GM21360 (cell line): ENCODE data around the gene CNTN5.

ENCODE experiments used
- ATAC-seq: cut with Tn5 transposase; IDR thresholded peaks from one replicate; pipeline ENCODE4 v1.9.1; 2021; ENCODE audit warnings: mild to moderate bottlenecking, moderate library complexity; ENCODE audit not compliant: unreplicated experiment

The CNTN5 gene

GRCh38 chr11:99887481-99887880, 866.7 kb downstream of the CNTN5 start:
- ATAC-seq: no peak

- ATAC-seq: no peak
These were observed 873.1 kb downstream of the CNTN5 start for GRCh38 chr11:99893811-99894210.

- ATAC-seq: no peak
These were observed 880.4 kb downstream of the CNTN5 start for GRCh38 chr11:99901175-99901574.

- no peak for ATAC-seq
These were observed 890.4 kb downstream of the CNTN5 start for GRCh38 chr11:99911116-99911515.

- no peak for ATAC-seq
These were observed 895.3 kb downstream of the CNTN5 start for GRCh38 chr11:99916078-99916477.

- ATAC-seq: no peak
These were observed 898.0 kb downstream of the CNTN5 start for GRCh38 chr11:99918761-99919160.

GRCh38 chr11:99920956-99921355, 900.2 kb downstream of the CNTN5 start:
- ATAC-seq: no peak

GRCh38 chr11:99925968-99926367, 905.2 kb downstream of the CNTN5 start:
- ATAC-seq: no peak

- ATAC-seq: no peak
These were observed 911.9 kb downstream of the CNTN5 start for GRCh38 chr11:99932684-99933083.

GRCh38 chr11:99934008-99934407, 913.3 kb downstream of the CNTN5 start:
- ATAC-seq: no peak

GRCh38 chr11:99937330-99937729, 916.6 kb downstream of the CNTN5 start:
- ATAC-seq: no peak

- ATAC-seq: no peak
These were observed 932.1 kb downstream of the CNTN5 start for GRCh38 chr11:99952816-99953215.

GRCh38 chr11:99960536-99960935, 939.8 kb downstream of the CNTN5 start:
- ATAC-seq: no peak

- no peak for ATAC-seq
These were observed 947.6 kb downstream of the CNTN5 start for GRCh38 chr11:99968336-99968735.

- ATAC-seq: no peak
These were observed 953.2 kb downstream of the CNTN5 start for GRCh38 chr11:99973993-99974392.

GRCh38 chr11:99979042-99979441, 958.3 kb downstream of the CNTN5 start:
- no peak for ATAC-seq

- no peak for ATAC-seq
These were observed 967.2 kb downstream of the CNTN5 start for GRCh38 chr11:99987821-99988470.

GRCh38 chr11:99988471-99988837, 967.7 kb downstream of the CNTN5 start:
- ATAC-seq: no peak

GRCh38 chr11:100003985-100004384, 983.2 kb downstream of the CNTN5 start:
- ATAC-seq: no peak

- ATAC-seq: no peak
These were observed 983.8 kb downstream of the CNTN5 start for GRCh38 chr11:100004541-100004940.

GRCh38 chr11:100008417-100008816, 987.7 kb downstream of the CNTN5 start:
- no peak for ATAC-seq

- no peak for ATAC-seq
These were observed 989.0 kb downstream of the CNTN5 start for GRCh38 chr11:100009728-100010127.

- no peak for ATAC-seq
These were observed 989.6 kb downstream of the CNTN5 start for GRCh38 chr11:100010393-100010792.
